LNCaP clone FGC (cell line): ENCODE measurements around the gene KIF25.
A peak's percentile ranks its signal among the peaks of the same experiment; 100 is the strongest.

Experiments
- DNase-seq: peaks from one replicate; pipeline ENCODE4 v3.0.0-alpha.2; 2011; ENCODE audit warnings: low read depth
- H3K4me3 ChIP-seq: 2 replicates; pipeline ENCODE4 v1.5.1; 2011; ENCODE audit warnings: mild to moderate bottlenecking, low read depth, low read length, control low read depth
- CTCF ChIP-seq: IDR thresholded peaks from 2 replicates; pipeline ENCODE4 v1.5.1; 2012; ENCODE audit warnings: mild to moderate bottlenecking; ENCODE audit not compliant: control insufficient read depth, insufficient read depth; ENCODE audit errors: extremely low read depth

Gene KIF25

DNA sequence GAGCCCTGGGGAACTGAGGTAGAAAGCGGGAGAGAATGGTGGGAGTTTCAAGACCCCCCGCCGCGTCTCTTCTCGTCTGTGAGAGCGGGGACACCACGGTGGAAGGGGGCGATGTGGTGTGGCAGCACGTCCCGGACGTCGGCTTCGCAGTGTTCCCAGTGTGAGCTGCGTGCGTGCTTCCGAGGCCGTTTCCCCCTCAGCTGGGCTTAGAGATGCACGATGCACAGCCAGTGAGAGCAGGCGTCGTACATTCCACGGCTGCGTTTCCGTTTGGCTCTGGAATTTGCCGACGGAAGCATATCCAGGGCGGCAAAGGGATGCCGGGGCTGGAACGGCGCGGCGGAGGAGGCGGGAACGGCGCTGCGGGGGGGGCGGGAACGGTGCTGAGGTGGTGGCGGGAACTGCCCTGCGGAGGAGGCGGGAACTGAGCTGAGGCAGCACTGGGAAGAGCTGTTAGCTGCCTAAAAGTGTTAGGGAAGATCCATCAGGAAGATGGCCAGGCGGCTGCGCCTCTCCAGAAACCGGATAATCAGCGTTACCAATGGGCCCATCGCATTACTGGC, 37.7 kb downstream of the KIF25 start:
- no peak for TF ChIP-seq CTCF
- DNase-seq = no peak
- peak overlapping the region; percentile 35; the same call in 1 of the 2 replicates for H3K4me3 ChIP-seq

DNA sequence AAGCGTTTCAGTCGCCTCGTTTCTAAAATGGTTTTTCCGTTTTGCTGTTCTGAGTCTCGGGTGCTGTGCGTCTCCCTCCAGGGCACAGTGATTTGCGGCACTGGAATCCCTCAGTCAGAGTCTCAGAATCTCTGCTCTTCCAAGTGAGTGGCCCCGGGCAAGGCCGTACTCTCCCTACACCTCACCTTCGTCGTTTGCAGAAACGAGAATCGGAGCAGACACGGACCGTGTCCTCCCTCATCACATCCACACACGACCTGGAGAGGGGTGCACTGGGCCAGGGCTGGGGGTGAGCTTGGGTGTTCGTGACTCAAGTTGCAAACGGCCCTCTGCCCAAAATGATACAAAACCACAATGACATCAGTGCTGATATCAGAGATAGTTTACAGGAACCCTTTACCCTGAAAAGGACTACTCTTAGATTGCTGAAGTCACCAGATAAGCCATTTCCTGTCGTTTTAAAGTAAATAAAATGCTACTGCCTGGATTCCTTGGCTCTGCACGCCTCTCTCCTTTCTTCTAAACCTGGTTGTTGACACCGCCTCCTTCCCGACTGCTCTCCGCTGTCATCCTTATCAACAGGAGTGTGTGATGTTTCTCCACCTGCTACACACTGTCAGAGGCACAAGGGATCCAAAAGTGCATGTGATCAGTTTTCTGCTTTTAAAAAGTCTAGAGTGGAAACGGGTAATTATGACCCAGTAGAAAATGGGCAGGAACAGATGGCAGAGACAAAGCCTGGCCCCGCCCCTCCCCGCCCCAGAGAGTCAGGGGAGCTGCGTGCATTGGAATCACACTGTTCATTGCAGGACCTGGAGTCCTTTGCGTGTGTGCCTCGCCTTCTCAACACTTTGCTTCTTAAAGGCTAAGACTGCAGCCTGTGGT, 38.4 kb downstream of the KIF25 start:
- TF ChIP-seq CTCF = no peak
- peak overlapping the region; percentile 35; the same call in 1 of the 2 replicates for H3K4me3 ChIP-seq
- DNase-seq = no peak

DNA sequence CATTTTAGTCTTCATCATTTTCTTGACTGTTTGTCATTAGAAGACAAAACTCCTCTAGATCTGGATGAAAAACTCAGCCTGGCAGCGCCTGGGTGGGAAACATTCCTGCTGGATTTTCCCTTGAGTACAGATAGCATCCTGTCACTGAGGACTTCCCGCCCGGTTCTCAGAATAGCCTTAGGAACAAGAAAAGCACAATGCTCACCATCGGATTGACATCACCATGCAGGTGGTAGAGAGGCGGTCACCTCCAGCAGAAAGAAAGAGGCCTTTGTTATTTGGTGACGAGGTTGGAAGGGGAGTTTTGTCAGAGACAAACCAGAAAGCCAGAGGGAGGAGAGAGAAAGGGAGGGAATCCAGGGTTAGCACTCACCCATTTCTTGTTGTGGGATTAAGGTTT, 39.8 kb downstream of the KIF25 start:
- TF ChIP-seq CTCF = no peak
- DNase-seq = no peak
- H3K4me3 ChIP-seq = no peak overlapping the region

GRCh38 chr6:168037856-168038255, 40.4 kb downstream of the KIF25 start:
- peak; percentile 67 for DNase-seq
- no peak overlapping the region for H3K4me3 ChIP-seq
- TF ChIP-seq CTCF = no peak

- H3K4me3 ChIP-seq = no peak overlapping the region
- TF ChIP-seq CTCF = no peak
- no peak for DNase-seq
Observed at GRCh38 chr6:168038576-168039140, 41.2 kb downstream of the KIF25 start.

DNA sequence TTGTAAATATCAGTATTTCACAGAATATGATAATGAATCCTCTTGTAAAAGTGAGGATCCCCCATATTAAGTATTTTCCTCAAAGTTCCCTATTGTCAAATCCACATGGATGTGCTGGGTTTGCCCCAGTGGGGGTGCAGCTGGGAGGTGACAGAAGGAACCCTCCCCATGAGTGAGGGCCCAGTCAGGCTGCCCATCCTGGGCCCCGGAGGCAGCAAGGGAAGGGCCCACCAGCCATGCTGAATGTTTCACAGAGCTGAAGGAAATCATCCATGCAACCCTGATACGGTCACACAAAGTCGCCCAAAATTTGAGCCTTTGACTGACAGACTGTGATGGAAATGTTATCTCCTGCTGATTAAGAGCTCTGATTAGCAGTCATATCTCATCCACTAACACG, 41.8 kb downstream of the KIF25 start:
- H3K4me3 ChIP-seq = no peak overlapping the region
- TF ChIP-seq CTCF = no peak
- DNase-seq = no peak

DNA sequence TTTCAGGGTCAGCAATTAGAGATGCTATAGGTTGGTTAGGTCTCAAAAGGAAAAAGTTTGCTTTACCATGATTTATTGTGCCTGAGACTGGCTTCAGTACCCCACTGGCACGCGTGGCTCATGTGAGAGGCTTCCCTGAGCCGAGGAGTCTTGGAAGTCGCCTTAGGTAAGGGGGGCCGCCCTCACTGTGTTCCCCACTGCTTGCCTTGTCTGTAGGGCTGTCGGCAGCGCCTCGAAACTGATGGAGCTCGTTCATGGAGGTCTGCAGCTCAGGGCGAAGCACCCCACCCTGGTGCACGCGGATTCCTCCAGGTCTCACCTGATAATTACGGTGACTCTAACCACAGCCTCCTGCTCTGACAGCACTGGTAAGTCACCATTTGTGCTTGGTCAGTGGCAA, 42.4 kb downstream of the KIF25 start:
- TF ChIP-seq CTCF = no peak

More for the DNA sequence above, 42.4 kb downstream of the KIF25 start:
- DNase-seq = no peak
- no peak overlapping the region for H3K4me3 ChIP-seq
